ENCODE results near the gene EFHC2. TPM values are rescaled to one million over a fixed set of nuclear protein-coding genes. Genes with fewer than 3 reads are reported as not detected.

Gene EFHC2
- 0.23 TPM for polyA plus RNA-seq (2012; ENCODE audit: insufficient read depth, insufficient read length, low read depth)

GRCh38 chrX:44343412-44344141, at the start of gene EFHC2:
Gene EFHC2, minus strand, starts transcription at chrX:44343672. Its CDS starts 84 bp downstream, at chrX:44343588.
- Histone ChIP-seq H3K27me3 (no peaks in the 10 kb centered on the region), H3K9me3 (no peaks in the 10 kb centered on the region), H3K36me3 (no peaks in the 10 kb centered on the region), H3K4me3 (ENCODE audit: low read depth, low read length) (peak within 1 kb of the TSS; percentile 59), H3K4me1 (no peaks in the 10 kb centered on the region)
- DNase-seq: peak; percentile 35
- no peak for TF ChIP-seq CTCF (IDR thresholded peaks at IDR 0.05; ENCODE audit: low read depth, low read length)

GRCh38 chrX:44392767-44393166, 49.3 kb upstream of the EFHC2 start:
- Histone ChIP-seq H3K4me3 (ENCODE audit: low read depth, low read length) (no peak overlapping the region), H3K36me3 (no peaks in the 10 kb centered on the region), H3K4me1 (no peaks in the 10 kb centered on the region), H3K27me3 (no peaks in the 10 kb centered on the region), H3K9me3 (no peaks in the 10 kb centered on the region)
- TF ChIP-seq CTCF (IDR thresholded peaks at IDR 0.05; ENCODE audit: low read depth, low read length): no peak
- no peak for DNase-seq

GRCh38 chrX:44384688-44385338, 41.3 kb upstream of the EFHC2 start:
- DNase-seq: no peak
- TF ChIP-seq CTCF (IDR thresholded peaks at IDR 0.05; ENCODE audit: low read depth, low read length): no peak

GRCh38 chrX:44382871-44383270, 39.4 kb upstream of the EFHC2 start:
- no peaks in the 10 kb centered on the region for H3K9me3 ChIP-seq

More at GRCh38 chrX:44384688-44385338, 41.3 kb upstream of the EFHC2 start:
- Histone ChIP-seq H3K4me1 (no peaks in the 10 kb centered on the region), H3K36me3 (no peaks in the 10 kb centered on the region), H3K27me3 (no peaks in the 10 kb centered on the region), H3K9me3 (no peaks in the 10 kb centered on the region), H3K4me3 (ENCODE audit: low read depth, low read length) (no peak overlapping the region)

GRCh38 chrX:44352758-44353157, 9.3 kb upstream of the EFHC2 start:
- no peaks in the 10 kb centered on the region for H3K36me3 ChIP-seq
- no peaks in the 10 kb centered on the region for H3K27me3 ChIP-seq
- no peaks in the 10 kb centered on the region for H3K4me1 ChIP-seq
- no peaks in the 10 kb centered on the region for H3K9me3 ChIP-seq
- DNase-seq: no peak
- TF ChIP-seq CTCF (IDR thresholded peaks at IDR 0.05; ENCODE audit: low read depth, low read length): no peak
- no peak overlapping the region for H3K4me3 ChIP-seq (ENCODE audit: low read depth, low read length)

More at GRCh38 chrX:44382871-44383270, 39.4 kb upstream of the EFHC2 start:
- TF ChIP-seq CTCF (IDR thresholded peaks at IDR 0.05; ENCODE audit: low read depth, low read length): no peak
- DNase-seq: no peak
- no peaks in the 10 kb centered on the region for H3K4me1 ChIP-seq
- no peak overlapping the region for H3K4me3 ChIP-seq (ENCODE audit: low read depth, low read length)
- no peaks in the 10 kb centered on the region for H3K27me3 ChIP-seq
- H3K36me3 ChIP-seq: no peaks in the 10 kb centered on the region

- no peak for TF ChIP-seq CTCF (IDR thresholded peaks at IDR 0.05; ENCODE audit: low read depth, low read length)
- Histone ChIP-seq H3K4me1 (no peaks in the 10 kb centered on the region), H3K9me3 (no peaks in the 10 kb centered on the region), H3K4me3 (ENCODE audit: low read depth, low read length) (no peak overlapping the region), H3K27me3 (no peaks in the 10 kb centered on the region), H3K36me3 (no peaks in the 10 kb centered on the region)
- DNase-seq: no peak
Measured at GRCh38 chrX:44349561-44349960, 6.1 kb upstream of the EFHC2 start.

All from BE2C (cell line).